Natural killer cell treated with Interleukin-12 subunit alpha and Interleukin-12 subunit beta and Interleukin-15 and Interleukin-18, amount 100 ng/mL, for 72 hours (primary cell): Measurements from ENCODE around the gene TXLNB. TPM values are rescaled to one million over a fixed set of nuclear protein-coding genes. Genes with fewer than 3 reads are reported as not detected.

ENCODE experiments used
- ATAC-seq, 2 donors: fragments of 150-1000 bp; cut with Tn5 transposase in 1 of 2; sonication (Bioruptor Pico), chemical (Tn5 transposase) in 1 of 2; 2 replicates each; pipeline ENCODE4 v1.10.0; 2021
- DNase-seq: peaks from one replicate; pipeline ENCODE4 v3.0.0; 2022; ENCODE audit warnings: low spot score
- H3K27ac Mint-ChIP-seq, 2 donors: 1 replicate in 1 of 2; 2 replicates in 1 of 2; pipeline ENCODE4 v1.8.0; 2022; ENCODE audit warnings: mixed read lengths in 2 of 2, mild to moderate bottlenecking in 1 of 2, moderate library complexity in 1 of 2
- H3K27me3 Mint-ChIP-seq, 2 donors: 1 replicate in 1 of 2; 2 replicates in 1 of 2; pipeline ENCODE4 v1.8.0; 2022; ENCODE audit warnings: mixed read lengths in 2 of 2
- H3K36me3 Mint-ChIP-seq: one replicate; pipeline ENCODE4 v1.8.0; 2022; ENCODE audit warnings: mixed read lengths
- H3K4me1 Mint-ChIP-seq, 2 donors: 1 replicate in 1 of 2; 2 replicates in 1 of 2; pipeline ENCODE4 v1.8.0; 2022; ENCODE audit warnings: low read depth in 2 of 2, mixed read lengths in 2 of 2, mild to moderate bottlenecking in 1 of 2
- H3K4me3 Mint-ChIP-seq: one replicate; pipeline ENCODE4 v1.8.0; 2022; ENCODE audit warnings: mixed read lengths
- H3K9me3 Mint-ChIP-seq: 2 replicates; pipeline ENCODE4 v1.8.0; 2022; ENCODE audit warnings: mixed read lengths
- total RNA-seq, 2 donors: library from RNA; stranded (reverse); gene quantifications; one replicate each; pipeline ENCODE4 v1.2.3, GENCODE V29; 2022

The TXLNB gene
- total RNA-seq, 2 donors from 2014 or later: 0.05 TPM; not detected in 1

GRCh38 chr6:139325125-139325524 is 33.3 kb upstream of the TXLNB start:
- no peaks in the 10 kb centered on the region for H3K27me3 Mint-ChIP-seq
- peaks cover 10% of the 10 kb centered on the region for H3K9me3 Mint-ChIP-seq
- H3K4me1 Mint-ChIP-seq: peaks cover 32 to 37% of the 10 kb centered on the region in 2 donors
- no peak overlapping the region for H3K4me3 Mint-ChIP-seq
- DNase-seq: no peak
- peaks cover 16% of the 10 kb centered on the region for H3K36me3 Mint-ChIP-seq
- peak overlapping the region; percentile 94 to 97 for H3K27ac Mint-ChIP-seq
- no peak for ATAC-seq

- Mint-ChIP-seq H3K4me3 (peak overlapping the region; percentile 81), H3K27ac (peak overlapping the region; percentile 94 to 97), H3K9me3 (peaks cover 10% of the 10 kb centered on the region)
These were observed 32.4 kb upstream of the TXLNB start for GRCh38 chr6:139324301-139324555.

DNA sequence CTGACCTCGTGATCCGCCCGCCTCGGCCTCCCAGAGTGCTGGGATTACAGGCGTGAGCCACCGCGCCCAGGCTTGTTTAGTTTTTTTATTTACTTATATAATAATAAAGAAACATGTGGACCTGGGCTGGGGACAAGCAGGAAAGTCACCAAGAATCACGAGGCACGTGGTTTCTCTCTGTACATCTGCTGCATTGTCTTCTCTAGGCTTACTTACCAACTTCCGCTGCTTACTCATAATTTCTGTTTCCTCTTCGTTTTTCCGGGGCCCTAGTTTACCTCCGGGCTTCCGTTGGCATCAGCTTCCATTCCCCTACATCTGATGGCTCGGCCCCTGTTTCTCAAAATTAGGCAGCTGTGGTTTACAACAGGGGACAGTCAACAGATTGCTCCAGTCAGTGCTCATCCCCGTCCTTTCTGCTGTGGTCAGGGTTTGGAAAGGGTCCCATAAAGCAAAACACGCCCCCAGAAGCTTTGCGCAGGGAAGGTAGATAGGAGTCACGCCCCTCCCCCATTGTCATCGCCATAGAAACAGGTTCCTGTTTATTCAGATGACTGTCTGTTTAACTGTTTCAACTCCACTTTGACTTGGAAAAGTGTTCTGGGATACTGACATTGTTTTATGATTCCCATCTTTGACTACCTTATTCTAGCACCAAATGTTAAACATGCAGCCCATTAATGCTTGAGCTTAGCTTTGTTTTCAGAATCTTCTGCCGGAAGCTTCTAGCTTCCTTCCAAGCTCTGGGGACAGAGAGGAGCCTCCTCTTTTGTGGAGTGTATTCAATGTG is 31.9 kb upstream of the TXLNB start:
- Mint-ChIP-seq H3K27me3 (no peaks in the 10 kb centered on the region), H3K27ac (peak overlapping the region; percentile 94 to 97), H3K4me1 (peaks cover 32 to 37% of the 10 kb centered on the region in 2 donors), H3K36me3 (peaks cover 16% of the 10 kb centered on the region), H3K9me3 (peaks cover 10% of the 10 kb centered on the region), H3K4me3 (peak overlapping the region; percentile 81)
- peak; percentile 90 to 92 for ATAC-seq
- peak; percentile 78 for DNase-seq

More at GRCh38 chr6:139324301-139324555, 32.4 kb upstream of the TXLNB start:
- DNase-seq: no peak
- Mint-ChIP-seq H3K36me3 (peaks cover 16% of the 10 kb centered on the region), H3K4me1 (peaks cover 32 to 37% of the 10 kb centered on the region in 2 donors), H3K27me3 (no peaks in the 10 kb centered on the region)
- ATAC-seq: no peak

- ATAC-seq: no peak
- no peaks in the 10 kb centered on the region for H3K27me3 Mint-ChIP-seq
- DNase-seq: no peak
- peak overlapping the region in 1 of 2 donors; percentile 94 for H3K27ac Mint-ChIP-seq
- peaks cover 24 to 25% of the 10 kb centered on the region in 2 donors for H3K4me1 Mint-ChIP-seq
- H3K9me3 Mint-ChIP-seq: peaks cover 10% of the 10 kb centered on the region
- H3K36me3 Mint-ChIP-seq: peaks cover 16% of the 10 kb centered on the region
- H3K4me3 Mint-ChIP-seq: no peak overlapping the region
These were observed 28.3 kb upstream of the TXLNB start for GRCh38 chr6:139320081-139320480.

DNA sequence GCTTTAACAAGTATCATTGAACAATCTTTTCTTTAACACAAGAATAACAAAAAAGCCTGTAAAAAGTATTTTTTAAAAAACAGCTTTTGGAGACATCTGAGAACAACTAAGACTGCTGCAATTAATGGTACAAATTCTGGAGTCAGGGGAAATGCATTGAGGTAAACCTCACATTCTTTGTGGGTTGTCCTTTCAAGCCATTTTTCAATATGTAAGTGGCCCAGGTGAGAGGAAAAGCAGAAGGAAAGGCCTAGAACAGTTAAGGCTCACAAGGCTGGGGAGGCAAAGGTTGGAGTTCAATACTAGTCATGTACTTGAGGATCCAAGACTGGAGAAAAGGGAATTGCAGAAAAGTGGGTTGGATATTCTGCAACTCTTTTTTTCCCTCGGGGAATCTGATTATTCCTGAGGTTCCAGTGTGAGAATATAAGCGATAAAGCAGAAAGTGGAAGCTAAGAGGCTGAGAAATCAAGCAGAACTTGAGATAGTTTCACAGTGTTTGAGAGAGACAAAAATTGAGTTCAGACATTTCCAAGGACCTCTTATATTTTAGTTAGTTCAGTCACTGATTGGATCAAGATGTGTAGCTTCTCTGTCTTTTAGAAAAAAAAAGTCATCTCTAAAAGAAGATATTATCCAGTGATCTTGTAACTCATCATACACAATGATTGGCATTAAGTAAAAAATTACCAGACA is 25.0 kb upstream of the TXLNB start:
- peaks cover 0 to 6% of the 10 kb centered on the region in 2 donors for H3K4me1 Mint-ChIP-seq
- no peak overlapping the region for H3K4me3 Mint-ChIP-seq
- DNase-seq (no peak), ATAC-seq (no peak)
- H3K9me3 Mint-ChIP-seq: peaks cover 3% of the 10 kb centered on the region
- peak overlapping the region in 1 of 2 donors; percentile 38 for H3K27ac Mint-ChIP-seq
- H3K27me3 Mint-ChIP-seq: no peaks in the 10 kb centered on the region
- H3K36me3 Mint-ChIP-seq: no peaks in the 10 kb centered on the region

DNA sequence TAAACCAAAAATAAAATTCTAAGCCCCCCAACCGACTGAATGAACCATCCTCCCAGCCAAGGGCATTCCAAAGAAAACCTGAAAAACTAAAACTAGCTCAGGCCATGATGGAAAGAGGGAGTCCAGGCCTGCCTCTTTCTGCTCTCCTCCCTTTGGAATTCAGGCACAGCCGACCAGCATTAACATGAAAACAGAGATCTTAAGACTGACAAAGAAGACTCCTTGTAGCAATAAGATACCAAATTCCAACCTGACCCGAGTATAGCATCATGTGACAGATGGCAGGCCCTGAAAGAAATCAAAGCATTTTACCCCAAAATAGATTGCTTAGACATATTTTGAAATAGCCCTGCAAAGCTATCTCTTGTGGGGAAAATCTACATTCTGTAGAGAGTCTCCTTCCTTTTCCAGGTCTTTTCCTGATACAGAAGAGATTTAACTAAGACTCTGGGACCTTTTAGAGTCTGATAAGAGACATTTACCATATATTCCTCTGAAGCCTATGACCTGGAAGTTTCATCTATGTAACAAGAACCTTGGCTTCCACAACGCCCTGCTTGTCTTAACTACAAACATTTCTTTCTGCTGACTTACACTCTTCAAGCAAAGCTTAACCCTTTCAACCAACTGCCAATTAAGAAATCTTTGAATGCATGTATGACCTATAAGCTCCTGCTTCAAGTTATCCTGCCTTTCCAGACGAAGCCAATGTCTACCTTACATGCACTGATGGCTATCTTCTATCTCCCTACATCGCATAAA is 22.2 kb upstream of the TXLNB start:
- H3K4me3 Mint-ChIP-seq: no peak overlapping the region
- DNase-seq: no peak
- H3K27me3 Mint-ChIP-seq: no peaks in the 10 kb centered on the region
- H3K4me1 Mint-ChIP-seq: peaks cover 1 to 8% of the 10 kb centered on the region in 2 donors
- H3K9me3 Mint-ChIP-seq: no peaks in the 10 kb centered on the region
- peak overlapping the region in 1 of 2 donors; percentile 29 for H3K27ac Mint-ChIP-seq
- ATAC-seq: no peak
- H3K36me3 Mint-ChIP-seq: no peaks in the 10 kb centered on the region

DNA sequence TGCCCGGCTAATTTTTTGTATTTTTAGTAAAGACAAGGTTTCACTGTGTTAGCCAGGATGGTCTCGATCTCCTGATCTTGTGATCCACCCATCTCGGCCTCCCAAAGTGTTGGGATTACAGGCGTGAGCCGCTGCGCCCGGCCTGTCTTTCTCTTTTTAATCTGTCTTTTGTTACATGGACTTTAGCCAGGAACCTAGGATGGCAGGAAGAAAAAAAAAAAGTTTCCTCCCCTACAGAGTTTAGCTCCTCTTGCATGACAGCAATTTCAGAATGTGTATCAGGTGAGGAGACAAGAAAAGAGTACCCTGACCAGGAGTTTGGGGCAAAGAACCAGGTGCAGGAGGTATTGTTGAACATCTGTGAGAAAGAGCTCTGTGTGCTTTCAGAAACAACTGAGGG is 21.4 kb upstream of the TXLNB start:
- H3K4me3 Mint-ChIP-seq: no peak overlapping the region
- no peaks in the 10 kb centered on the region for H3K27me3 Mint-ChIP-seq

GRCh38 chr6:139311831-139312230 is 20.0 kb upstream of the TXLNB start:
- H3K36me3 Mint-ChIP-seq: no peaks in the 10 kb centered on the region
- H3K27me3 Mint-ChIP-seq: no peaks in the 10 kb centered on the region
- H3K27ac Mint-ChIP-seq: no peak overlapping the region
- H3K4me1 Mint-ChIP-seq: peaks cover 14 to 18% of the 10 kb centered on the region in 2 donors
- ATAC-seq (no peak), DNase-seq (no peak)
- H3K4me3 Mint-ChIP-seq: no peak overlapping the region
- no peaks in the 10 kb centered on the region for H3K9me3 Mint-ChIP-seq

More for the DNA sequence above, 21.4 kb upstream of the TXLNB start:
- no peak for ATAC-seq
- no peak for DNase-seq
- no peaks in the 10 kb centered on the region for H3K36me3 Mint-ChIP-seq
- H3K9me3 Mint-ChIP-seq: no peaks in the 10 kb centered on the region
- H3K4me1 Mint-ChIP-seq: peaks cover 8 to 13% of the 10 kb centered on the region in 2 donors
- peak overlapping the region in 1 of 2 donors; percentile 29 for H3K27ac Mint-ChIP-seq

GRCh38 chr6:139308936-139309603 is 17.3 kb upstream of the TXLNB start:
- Mint-ChIP-seq H3K4me1 (peaks cover 14 to 25% of the 10 kb centered on the region in 2 donors), H3K27ac (peak overlapping the region; percentile 56 to 74), H3K9me3 (no peaks in the 10 kb centered on the region), H3K27me3 (no peaks in the 10 kb centered on the region), H3K36me3 (no peaks in the 10 kb centered on the region), H3K4me3 (peak overlapping the region; percentile 30)
- ATAC-seq: peak in 1 of 2 donors; percentile 61
- no peak for DNase-seq

DNA sequence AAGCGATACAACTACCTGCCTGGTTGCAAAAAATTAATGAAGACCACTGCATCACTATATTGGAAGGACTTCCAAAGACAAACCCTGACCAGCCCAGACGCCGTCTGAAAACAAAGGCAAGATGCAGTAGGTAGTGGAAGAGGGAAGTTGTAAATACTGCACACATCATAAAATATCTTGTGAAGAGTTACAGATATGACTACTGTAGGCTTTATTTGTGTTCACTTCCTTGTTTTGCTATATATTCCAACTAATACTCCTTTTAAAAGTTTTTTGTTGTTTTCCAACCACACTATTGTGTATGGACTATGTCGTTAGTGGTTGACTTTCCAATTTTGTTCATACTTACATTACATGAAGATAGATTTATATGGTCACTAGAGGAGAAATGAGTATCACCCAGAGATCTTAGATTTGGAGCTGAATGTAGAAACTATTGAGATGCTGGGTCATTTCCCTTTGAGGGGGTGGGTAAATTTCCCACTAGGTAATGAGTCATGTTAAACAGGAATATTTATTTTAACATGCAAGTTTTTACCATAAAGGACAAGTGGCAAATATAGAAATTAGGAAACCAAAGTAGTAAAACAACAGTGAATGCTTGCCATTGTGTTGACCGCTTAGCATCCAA is 16.6 kb upstream of the TXLNB start:
- H3K27me3 Mint-ChIP-seq: no peaks in the 10 kb centered on the region
- H3K36me3 Mint-ChIP-seq: no peaks in the 10 kb centered on the region
- H3K4me3 Mint-ChIP-seq: peak overlapping the region; percentile 30
- ATAC-seq (no peak), DNase-seq (no peak)
- H3K4me1 Mint-ChIP-seq: peaks cover 14 to 25% of the 10 kb centered on the region in 2 donors
- peak overlapping the region; percentile 56 to 74 for H3K27ac Mint-ChIP-seq
- H3K9me3 Mint-ChIP-seq: no peaks in the 10 kb centered on the region

DNA sequence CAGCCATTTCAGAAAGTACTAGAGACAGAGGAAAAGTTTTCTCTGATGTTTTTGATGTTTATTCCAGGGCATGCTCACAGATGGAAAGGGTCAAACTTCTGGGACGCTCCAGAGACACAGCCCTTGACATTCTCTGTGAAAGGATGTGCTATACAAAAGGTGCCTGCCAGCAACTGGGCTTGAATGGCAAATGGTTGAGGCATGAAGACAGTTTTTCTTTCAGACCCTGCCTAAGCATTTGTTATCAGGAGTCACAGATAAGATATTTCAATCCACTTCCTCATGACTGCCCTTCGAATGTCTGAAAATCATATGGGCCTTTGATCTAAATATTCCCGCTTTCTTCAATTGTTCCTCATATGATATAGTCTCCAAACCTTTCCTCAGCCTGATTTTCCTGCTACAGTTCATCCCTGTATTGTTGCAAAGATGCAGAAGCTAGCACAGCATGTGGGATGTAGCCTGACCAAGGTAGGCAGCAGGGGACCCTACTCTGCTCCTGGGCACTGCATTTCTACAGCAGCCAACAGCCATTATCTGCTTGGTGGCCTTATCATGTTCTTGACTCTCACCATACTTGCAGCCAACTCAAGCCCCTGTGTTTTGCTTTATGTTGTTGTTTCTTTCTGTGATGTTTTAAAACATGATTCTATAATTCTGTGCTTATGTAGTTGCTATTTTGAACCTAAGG is 14.6 kb upstream of the TXLNB start:
- H3K9me3 Mint-ChIP-seq: no peaks in the 10 kb centered on the region
- no peaks in the 10 kb centered on the region for H3K27me3 Mint-ChIP-seq
- no peak for ATAC-seq
- no peak overlapping the region for H3K4me3 Mint-ChIP-seq
- H3K36me3 Mint-ChIP-seq: no peaks in the 10 kb centered on the region
- H3K4me1 Mint-ChIP-seq: peaks cover 14 to 25% of the 10 kb centered on the region in 2 donors
- peak overlapping the region; percentile 10 to 40 for H3K27ac Mint-ChIP-seq
- no peak for DNase-seq

- ATAC-seq (no peak), DNase-seq (no peak)
- Mint-ChIP-seq H3K27me3 (no peaks in the 10 kb centered on the region), H3K36me3 (no peaks in the 10 kb centered on the region), H3K27ac (no peak overlapping the region), H3K4me1 (peaks cover 5 to 12% of the 10 kb centered on the region in 2 donors), H3K4me3 (no peak overlapping the region), H3K9me3 (no peaks in the 10 kb centered on the region)
These were observed 11.4 kb upstream of the TXLNB start for GRCh38 chr6:139303185-139303584.
